B cell (primary cell): Measurements from ENCODE around the gene PRICKLE2.

Experiments used
- CTCF ChIP-seq: fragments of 200-600 bp; IDR thresholded peaks from one replicate; pipeline ENCODE4 v1.8.0; 2022; ENCODE audit warnings: antibody characterized with exemption, mild to moderate bottlenecking
- EZH2 ChIP-seq: IDR thresholded peaks from 2 replicates; pipeline ENCODE4 v1.6.1; 2012; ENCODE audit warnings: borderline replicate concordance, low read depth, mild to moderate bottlenecking, moderate library complexity, low read length; ENCODE audit not compliant: insufficient read depth, poor library complexity, severe bottlenecking

DNA sequence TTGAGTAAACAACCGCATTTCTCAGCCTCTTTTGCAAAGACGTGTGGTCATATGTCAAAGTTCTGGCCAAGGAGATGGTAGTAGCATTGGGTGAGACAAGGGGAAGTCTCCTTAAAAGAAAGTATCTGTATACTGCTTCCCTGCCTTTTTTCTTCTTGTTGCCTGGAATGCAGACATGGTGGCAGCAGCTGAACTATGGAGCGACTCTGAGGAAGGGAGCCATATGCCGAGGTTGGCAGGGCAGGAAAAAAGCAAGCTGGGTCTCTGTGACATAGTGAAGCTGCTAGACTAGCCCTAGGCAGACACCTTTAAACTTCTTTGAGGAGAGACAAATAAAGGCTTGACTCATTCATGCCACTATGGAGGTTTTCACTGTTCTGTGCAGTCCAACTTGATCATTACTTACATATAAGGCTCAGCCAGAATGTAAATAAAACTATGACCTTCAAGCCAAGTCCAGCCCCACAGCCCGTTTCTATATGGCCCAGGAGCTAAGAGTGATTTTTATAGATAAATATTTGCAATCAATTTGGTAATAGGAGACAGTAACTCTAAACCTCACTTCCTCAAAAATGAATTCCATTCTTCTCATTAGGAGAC lies 30.6 kb upstream of the PRICKLE2 start:
- TF ChIP-seq CTCF (no peak), EZH2 (no peak)
